Left lung (tissue), 10 donors: ENCODE measurements around the gene CHPF2. TPM values are rescaled to one million over a fixed set of nuclear protein-coding genes. Genes with fewer than 3 reads are reported as not detected.

Experiments used
- ATAC-seq: fragments of 200-7000 bp; cut with Tn5 transposase; one replicate; pipeline ENCODE4 v1.9.1; 2020; ENCODE audit warnings: moderate library complexity
- DNase-seq, 4 donors: peaks; one replicate each; pipeline ENCODE4 v3.0.0-alpha.2; 2013 to 2020
- H3K27ac ChIP-seq, 2 donors: fragments of 200-600 bp; sonication (generic) in 1 of 2; one replicate each; pipeline versions ENCODE4 v1.5.0 to v1.8.0; 2020 to 2021
- H3K27me3 ChIP-seq, 2 donors: fragments of 200-600 bp; sonication (generic) in 1 of 2; one replicate each; pipeline versions ENCODE4 v1.5.0 to v1.8.0; 2020 to 2021
- H3K36me3 ChIP-seq, 2 donors: fragments of 200-600 bp; sonication (generic) in 1 of 2; one replicate each; pipeline versions ENCODE4 v1.5.0 to v1.8.0; 2020 to 2021
- H3K4me1 ChIP-seq, 2 donors: fragments of 200-600 bp; one replicate each; pipeline ENCODE4 v1.8.0; 2021
- H3K4me3 ChIP-seq, 2 donors: fragments of 200-600 bp; sonication (generic) in 1 of 2; one replicate each; pipeline versions ENCODE4 v1.5.0 to v1.8.0; 2020 to 2021; ENCODE audit warnings: mild to moderate bottlenecking in 1 of 2
- H3K9me3 ChIP-seq, 2 donors: fragments of 200-600 bp; sonication (generic) in 1 of 2; one replicate each; pipeline versions ENCODE4 v1.5.0 to v1.8.0; 2020 to 2021
- CTCF ChIP-seq, 2 donors: fragments of 200-600 bp; sonication (generic) in 1 of 2; IDR thresholded peaks; one replicate each; pipeline versions ENCODE4 v1.5.0 to v1.8.0; 2021; ENCODE audit warnings: antibody characterized with exemption in 2 of 2
- intact Hi-C, 2 donors: fragments of 100-400 bp; cut with DNase I; formaldehyde crosslinking; loops; one replicate each; pipeline versions ENCODE4 v1.11.2 to v1.14.2; 2022
- polyA plus RNA-seq, 6 donors: library from polyadenylated mRNA; unstranded; fragments of 120-200 nt; gene quantifications; one replicate each; pipeline ENCODE4 v1.2.1, GENCODE V29; 2013; ENCODE audit not compliant: insufficient read length in 6 of 6
- total RNA-seq, 2 donors: library from RNA; stranded (reverse); fragmentation: NEBNext Ultra II Directional; extraction: Animal tissue kit (Norgen Biotek cat#: 25700); gene quantifications; one replicate each; pipeline ENCODE4 v1.2.1, GENCODE V29; 2021
- donor health status: DM: no; HTN: yes; CAD: no.
- donor health status: DM: no; HTN: no; CAD: no.

The CHPF2 gene
- total and polyA plus RNA-seq, 8 donors = 18.1 to 53.8 (median 23.0) TPM

- Histone ChIP-seq H3K4me1 (peaks cover 6 to 53% of the 10 kb centered on the region in 2 donors), H3K4me3 (no peak overlapping the region), H3K27ac (peak overlapping the region; percentile 51 to 88), H3K36me3 (peaks cover 0 to 3% of the 10 kb centered on the region in 2 donors), H3K9me3 (no peaks in the 10 kb centered on the region), H3K27me3 (no peaks in the 10 kb centered on the region)
- intact Hi-C loops = no loop called here
- no peak for TF ChIP-seq CTCF (IDR thresholded peaks at IDR 0.05)
- ATAC-seq = peak; percentile 85
- peak in 3 of 4 donors; percentile 49 to 81 (median 70) for DNase-seq
These were observed 39.5 kb downstream of the CHPF2 start for GRCh38 chr7:151271699-151272355.

- intact Hi-C loops = no loop called here
These were observed 40.1 kb downstream of the CHPF2 start for GRCh38 chr7:151272405-151272804.

GRCh38 chr7:151272877-151273276 is 40.6 kb downstream of the CHPF2 start:
- H3K9me3 ChIP-seq = no peaks in the 10 kb centered on the region
- no peak for TF ChIP-seq CTCF (IDR thresholded peaks at IDR 0.05)
- H3K36me3 ChIP-seq = peaks cover 0 to 3% of the 10 kb centered on the region in 2 donors
- H3K27me3 ChIP-seq = peaks cover 0 to 8% of the 10 kb centered on the region in 2 donors
- H3K27ac ChIP-seq = peak overlapping the region in 1 of 2 donors; percentile 88
- no peak for ATAC-seq
- H3K4me3 ChIP-seq = no peak overlapping the region
- intact Hi-C loops = no loop called here
- no peak for DNase-seq
- peaks cover 6 to 61% of the 10 kb centered on the region in 2 donors for H3K4me1 ChIP-seq

More at GRCh38 chr7:151272405-151272804, 40.1 kb downstream of the CHPF2 start:
- Histone ChIP-seq H3K4me1 (peaks cover 6 to 58% of the 10 kb centered on the region in 2 donors), H3K27me3 (peaks cover 0 to 3% of the 10 kb centered on the region in 2 donors), H3K36me3 (peaks cover 0 to 3% of the 10 kb centered on the region in 2 donors), H3K27ac (peak overlapping the region; percentile 51 to 88), H3K9me3 (no peaks in the 10 kb centered on the region), H3K4me3 (no peak overlapping the region)
- no peak for TF ChIP-seq CTCF (IDR thresholded peaks at IDR 0.05)
- DNase-seq (no peak), ATAC-seq (no peak)

GRCh38 chr7:151273651-151274390 is 41.5 kb downstream of the CHPF2 start:
- Histone ChIP-seq H3K36me3 (peaks cover 0 to 3% of the 10 kb centered on the region in 2 donors), H3K27ac (peak overlapping the region in 1 of 2 donors; percentile 88), H3K4me1 (peaks cover 6 to 61% of the 10 kb centered on the region in 2 donors), H3K27me3 (peaks cover 0 to 10% of the 10 kb centered on the region in 2 donors), H3K9me3 (no peaks in the 10 kb centered on the region), H3K4me3 (no peak overlapping the region)
- intact Hi-C loops = no loop called here
- peak in 1 of 4 donors; percentile 90 for DNase-seq
- no peak for ATAC-seq
- no peak for TF ChIP-seq CTCF (IDR thresholded peaks at IDR 0.05)

- Histone ChIP-seq H3K36me3 (peaks cover 0 to 3% of the 10 kb centered on the region in 2 donors), H3K27ac (peak overlapping the region in 1 of 2 donors; percentile 88), H3K27me3 (peaks cover 0 to 10% of the 10 kb centered on the region in 2 donors), H3K9me3 (no peaks in the 10 kb centered on the region), H3K4me1 (peaks cover 6 to 61% of the 10 kb centered on the region in 2 donors), H3K4me3 (no peak overlapping the region)
- no peak for ATAC-seq
- intact Hi-C loops = no loop called here
- TF ChIP-seq CTCF (IDR thresholded peaks at IDR 0.05) = no peak
- DNase-seq = no peak
These were observed 42.1 kb downstream of the CHPF2 start for GRCh38 chr7:151274396-151274795.
